ENCODE results near the gene RAB7A. TPM values are rescaled to one million over a fixed set of nuclear protein-coding genes. Genes with fewer than 3 reads are reported as not detected.
A peak's percentile ranks its signal among the peaks of the same experiment; 100 is the strongest.

The RAB7A gene
- total and polyA plus RNA-seq, 2 experiments from 2014 or later = 89.8 to 156 TPM

GRCh38 chr3:128701342-128702212, 24.4 kb upstream of the RAB7A start:
- Histone ChIP-seq H3K4me2 (no peak overlapping the region), H3K9me2 (ENCODE audit: insufficient read depth) (no peaks in the 10 kb centered on the region), H3K36me3 (ENCODE audit: insufficient read depth) (no peaks in the 10 kb centered on the region), H3F3A (replicated peaks; ENCODE audit: low read depth) (no peaks in the 10 kb centered on the region), H3K4me1 (ENCODE audit: insufficient read depth) (no peaks in the 10 kb centered on the region; the same call in 1 of the 2 replicates), H2AFZ (peak overlapping the region; percentile 63; the same call in 1 of the 2 replicates), H3K4me3 (no peak overlapping the region), H3K27ac (ENCODE audit: low read depth) (no peak overlapping the region), H3K27me3 (ENCODE audit: insufficient read depth) (peaks cover 22% of the 10 kb centered on the region; the same call in 1 of the 2 replicates), H3K79me2 (replicated peaks; ENCODE audit: insufficient read depth) (no peaks in the 10 kb centered on the region), H4K20me1 (replicated peaks; ENCODE audit: insufficient read depth) (no peaks in the 10 kb centered on the region)
- H3K36me3 Mint-ChIP-seq (ENCODE audit: low read depth) = no peaks in the 10 kb centered on the region
- no peak overlapping the region for H3K4me3 Mint-ChIP-seq
- H3K4me1 Mint-ChIP-seq = peaks cover 5% of the 10 kb centered on the region; the same call in 2 of the 3 replicates
- ATAC-seq (no peak), DNase-seq (ENCODE audit: low spot score) (no peak)
- no peak overlapping the region for H3K27ac Mint-ChIP-seq
- peaks cover 11% of the 10 kb centered on the region for H3K27me3 Mint-ChIP-seq (ENCODE audit: insufficient read depth, low read depth, poor library complexity)
- TF ChIP-seq CREB1 (CRISPR knock-in tag; IDR thresholded peaks at IDR 0.05; ENCODE audit: low read depth) (no peak), EZH2phosphoT487 (IDR thresholded peaks at IDR 0.05; ENCODE audit: unreplicated experiment) (no peak), EZH2 (IDR thresholded peaks at IDR 0.05; ENCODE audit: low read depth, unreplicated experiment) (no peak), ETS1 (IDR thresholded peaks at IDR 0.05) (no peak), POLR2AphosphoS5 (IDR thresholded peaks at IDR 0.05; ENCODE audit: low read depth) (no peak), ZNF462 (CRISPR knock-in tag; IDR thresholded peaks at IDR 0.05) (no peak), JUNB (IDR thresholded peaks at IDR 0.05; ENCODE audit: unreplicated experiment) (no peak), STAT1 (IDR thresholded peaks at IDR 0.05; ENCODE audit: unreplicated experiment) (no peak), ZNF331 (CRISPR knock-in tag; IDR thresholded peaks at IDR 0.05; ENCODE audit: low read depth) (no peak), ZNF114 (CRISPR knock-in tag; IDR thresholded peaks at IDR 0.05) (no peak), NANOG (IDR thresholded peaks at IDR 0.05; ENCODE audit: borderline replicate concordance) (no peak), CTCF (conservative IDR thresholded peaks at IDR 0.05; ENCODE audit: low read depth in 2 of 2) (no peak)
- H3K9me3 Mint-ChIP-seq = no peaks in the 10 kb centered on the region; the same call in 2 of the 3 replicates
